Ishikawa (cell line): Measurements from ENCODE around the gene SLF1.

Experiments used
- EP300 ChIP-seq: IDR thresholded peaks from 2 replicates; pipeline ENCODE4 v1.6.1; 2012; ENCODE audit warnings: borderline replicate concordance
- FOXM1 ChIP-seq: IDR thresholded peaks from 2 replicates; pipeline ENCODE4 v1.6.1; 2012; ENCODE audit warnings: low read depth, borderline replicate concordance
- NFIC ChIP-seq: IDR thresholded peaks from 2 replicates; pipeline ENCODE4 v1.6.1; 2012
- RAD21 ChIP-seq: IDR thresholded peaks from 2 replicates; pipeline ENCODE4 v1.6.1; 2012; ENCODE audit warnings: low read depth
- YY1 ChIP-seq: IDR thresholded peaks from 2 replicates; pipeline ENCODE4 v1.6.1; 2012; ENCODE audit warnings: low read depth
- ZBTB7A ChIP-seq: IDR thresholded peaks from 2 replicates; pipeline ENCODE4 v1.6.1; 2012; ENCODE audit warnings: low read depth
- TF ChIP-seq, protein P1 (sequence below): IDR thresholded peaks from 2 replicates; pipeline ENCODE4 v1.6.1; 2012
- TF ChIP-seq, protein P2 (sequence below): IDR thresholded peaks from 2 replicates; pipeline ENCODE4 v1.6.1; 2012; ENCODE audit warnings: low read depth, mild to moderate bottlenecking
- TF ChIP-seq, protein P3 (sequence below): IDR thresholded peaks from 2 replicates; pipeline ENCODE4 v1.6.1; 2012

DNA sequence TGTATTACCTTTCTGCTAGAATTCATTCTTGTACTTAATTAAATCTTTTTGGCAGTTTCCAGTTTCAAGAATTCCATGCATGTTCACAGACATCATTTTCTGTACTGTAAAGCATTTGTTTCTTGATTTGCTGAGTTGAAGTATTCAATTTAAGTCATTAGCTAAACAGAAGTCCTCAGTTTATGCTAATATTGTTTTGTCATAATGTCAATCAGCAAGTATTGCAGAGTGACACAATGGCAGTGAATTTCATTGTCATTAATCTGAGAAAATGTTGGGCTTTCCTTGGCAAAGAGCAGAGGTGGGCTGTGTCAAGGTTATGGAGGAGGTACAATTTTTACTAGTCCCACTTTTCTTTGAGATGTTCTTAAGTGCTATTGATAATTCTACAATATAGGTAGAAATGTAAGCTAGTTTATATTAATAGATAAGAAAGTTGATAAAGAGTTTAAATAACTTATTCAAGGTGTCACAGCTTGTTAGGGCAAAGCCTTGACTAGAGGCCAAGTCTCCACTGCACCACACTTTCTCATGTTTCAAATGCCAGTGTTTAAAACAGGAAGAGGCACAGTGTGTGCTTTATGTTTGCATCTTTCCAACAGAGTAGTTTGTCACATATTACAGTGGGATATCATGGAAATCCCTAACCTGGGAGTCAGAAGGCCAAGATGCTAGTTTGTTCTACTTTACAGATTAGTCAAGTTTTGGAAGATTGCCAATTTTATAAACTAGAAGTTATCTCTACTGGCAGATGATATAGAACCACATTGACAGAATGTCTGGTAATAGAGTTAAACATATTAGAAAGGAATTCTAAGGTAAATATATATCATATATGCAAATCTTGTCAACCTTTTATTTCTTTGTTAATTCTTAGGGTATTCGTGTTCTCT lies 56.3 kb downstream of the SLF1 start:
- TF ChIP-seq, protein P1, sequence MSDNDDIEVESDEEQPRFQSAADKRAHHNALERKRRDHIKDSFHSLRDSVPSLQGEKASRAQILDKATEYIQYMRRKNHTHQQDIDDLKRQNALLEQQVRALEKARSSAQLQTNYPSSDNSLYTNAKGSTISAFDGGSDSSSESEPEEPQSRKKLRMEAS, result no peak
- TF ChIP-seq, protein P2, sequence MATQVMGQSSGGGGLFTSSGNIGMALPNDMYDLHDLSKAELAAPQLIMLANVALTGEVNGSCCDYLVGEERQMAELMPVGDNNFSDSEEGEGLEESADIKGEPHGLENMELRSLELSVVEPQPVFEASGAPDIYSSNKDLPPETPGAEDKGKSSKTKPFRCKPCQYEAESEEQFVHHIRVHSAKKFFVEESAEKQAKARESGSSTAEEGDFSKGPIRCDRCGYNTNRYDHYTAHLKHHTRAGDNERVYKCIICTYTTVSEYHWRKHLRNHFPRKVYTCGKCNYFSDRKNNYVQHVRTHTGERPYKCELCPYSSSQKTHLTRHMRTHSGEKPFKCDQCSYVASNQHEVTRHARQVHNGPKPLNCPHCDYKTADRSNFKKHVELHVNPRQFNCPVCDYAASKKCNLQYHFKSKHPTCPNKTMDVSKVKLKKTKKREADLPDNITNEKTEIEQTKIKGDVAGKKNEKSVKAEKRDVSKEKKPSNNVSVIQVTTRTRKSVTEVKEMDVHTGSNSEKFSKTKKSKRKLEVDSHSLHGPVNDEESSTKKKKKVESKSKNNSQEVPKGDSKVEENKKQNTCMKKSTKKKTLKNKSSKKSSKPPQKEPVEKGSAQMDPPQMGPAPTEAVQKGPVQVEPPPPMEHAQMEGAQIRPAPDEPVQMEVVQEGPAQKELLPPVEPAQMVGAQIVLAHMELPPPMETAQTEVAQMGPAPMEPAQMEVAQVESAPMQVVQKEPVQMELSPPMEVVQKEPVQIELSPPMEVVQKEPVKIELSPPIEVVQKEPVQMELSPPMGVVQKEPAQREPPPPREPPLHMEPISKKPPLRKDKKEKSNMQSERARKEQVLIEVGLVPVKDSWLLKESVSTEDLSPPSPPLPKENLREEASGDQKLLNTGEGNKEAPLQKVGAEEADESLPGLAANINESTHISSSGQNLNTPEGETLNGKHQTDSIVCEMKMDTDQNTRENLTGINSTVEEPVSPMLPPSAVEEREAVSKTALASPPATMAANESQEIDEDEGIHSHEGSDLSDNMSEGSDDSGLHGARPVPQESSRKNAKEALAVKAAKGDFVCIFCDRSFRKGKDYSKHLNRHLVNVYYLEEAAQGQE, result no peak
- TF ChIP-seq, protein P3, sequence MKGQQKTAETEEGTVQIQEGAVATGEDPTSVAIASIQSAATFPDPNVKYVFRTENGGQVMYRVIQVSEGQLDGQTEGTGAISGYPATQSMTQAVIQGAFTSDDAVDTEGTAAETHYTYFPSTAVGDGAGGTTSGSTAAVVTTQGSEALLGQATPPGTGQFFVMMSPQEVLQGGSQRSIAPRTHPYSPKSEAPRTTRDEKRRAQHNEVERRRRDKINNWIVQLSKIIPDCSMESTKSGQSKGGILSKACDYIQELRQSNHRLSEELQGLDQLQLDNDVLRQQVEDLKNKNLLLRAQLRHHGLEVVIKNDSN, result no peak
- TF ChIP-seq EP300, result no peak
- no peak for TF ChIP-seq YY1
- no peak for TF ChIP-seq RAD21
- no peak for TF ChIP-seq ZBTB7A
- peak; percentile 67 for TF ChIP-seq NFIC
- TF ChIP-seq FOXM1, result no peak
